NCI-H526 (cell line): Measurements from ENCODE around the gene CCDC85B.
"Not testable (repeated sequence)": the region's sequence is repeated elsewhere in the genome, so short reads cannot be mapped to it uniquely, and the experiment has no call there.

Experiments used
- DNase-seq, 2 experiments: peaks; one replicate each; lab custom pipeline; 2025; lab: John Stamatoyannopoulos, UW

Gene CCDC85B

GRCh38 chr11:65890324-65891218 lies at the start of gene CCDC85B:
TSS of gene CCDC85B (plus strand) at chr11:65890673. CDS start at chr11:65890784, 111 bp downstream.
- peak; percentile 86 to 98 for DNase-seq

GRCh38 chr11:65842144-65842543 lies 48.3 kb upstream of the CCDC85B start:
- DNase-seq, result no peak

DNA sequence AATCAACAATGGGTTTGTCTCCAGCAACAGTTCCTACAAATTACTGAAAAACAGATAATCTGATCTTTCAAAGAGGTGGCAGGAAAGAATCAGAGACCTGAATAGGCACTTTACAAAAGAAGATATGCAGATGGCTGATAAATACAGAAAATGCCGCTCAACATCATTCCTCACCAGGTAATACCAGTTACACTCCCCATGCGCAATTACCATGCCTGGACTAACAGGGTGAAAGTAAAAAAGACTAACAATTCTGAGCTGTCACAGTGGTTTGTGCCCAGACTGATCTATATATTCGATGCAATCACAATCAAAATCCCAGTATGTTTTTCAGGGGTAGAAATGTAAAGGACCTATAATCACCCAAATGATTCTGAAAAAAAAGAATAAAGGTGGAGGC lies 46.7 kb upstream of the CCDC85B start:
- no peak for DNase-seq

DNA sequence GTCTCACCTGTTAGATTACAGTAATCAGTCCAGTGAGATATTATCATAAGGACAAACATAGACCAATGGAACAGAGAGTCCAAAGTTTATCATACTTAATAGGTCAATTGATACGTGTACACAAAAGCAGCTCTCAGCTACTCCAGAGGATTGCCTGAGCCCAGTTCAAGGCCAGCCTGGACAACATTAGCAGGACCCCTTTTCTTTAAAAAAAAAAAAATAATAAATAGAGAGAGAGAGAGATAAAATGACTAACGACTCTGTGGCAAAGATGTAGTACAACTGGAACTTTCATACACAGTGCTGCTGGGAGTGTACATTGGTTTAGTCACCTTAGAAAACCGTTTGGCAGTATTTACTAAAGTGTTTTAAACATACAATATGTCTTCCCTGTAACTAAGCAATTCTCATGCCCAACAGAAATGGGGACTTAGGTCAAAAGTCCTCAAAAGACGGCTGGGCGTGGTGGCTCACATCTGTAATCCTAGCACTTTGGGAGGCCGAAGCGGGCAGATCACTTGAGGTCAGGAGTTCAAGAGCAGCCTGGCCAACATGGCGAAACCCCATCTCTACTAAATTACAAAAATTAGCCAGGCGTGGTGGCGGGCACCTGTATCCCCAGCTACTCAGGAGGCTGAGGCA lies 46.1 kb upstream of the CCDC85B start:
- no peak for DNase-seq

GRCh38 chr11:65847746-65848145 lies 42.7 kb upstream of the CCDC85B start:
- no peak for DNase-seq

DNA sequence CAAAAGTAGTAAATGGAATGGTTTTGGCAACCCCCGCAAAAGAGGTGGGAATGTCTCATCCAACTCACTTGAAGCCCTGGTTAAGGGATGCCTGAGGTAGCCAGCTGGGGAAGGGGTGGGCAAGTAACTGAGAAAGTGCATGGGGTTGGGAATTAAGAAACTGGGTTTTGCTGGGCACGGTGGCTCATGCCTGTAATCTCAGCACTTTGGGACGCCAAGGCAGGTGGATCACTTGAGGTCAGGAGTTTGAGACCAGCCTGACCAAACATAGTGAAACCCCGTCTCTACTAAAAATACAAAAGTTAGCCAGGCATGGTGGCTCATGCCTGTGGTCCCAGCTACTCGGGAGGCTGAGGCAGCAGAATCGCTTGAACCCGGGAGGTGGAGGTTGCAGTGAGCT lies 41.8 kb upstream of the CCDC85B start:
- not testable (repeated sequence) for DNase-seq

DNA sequence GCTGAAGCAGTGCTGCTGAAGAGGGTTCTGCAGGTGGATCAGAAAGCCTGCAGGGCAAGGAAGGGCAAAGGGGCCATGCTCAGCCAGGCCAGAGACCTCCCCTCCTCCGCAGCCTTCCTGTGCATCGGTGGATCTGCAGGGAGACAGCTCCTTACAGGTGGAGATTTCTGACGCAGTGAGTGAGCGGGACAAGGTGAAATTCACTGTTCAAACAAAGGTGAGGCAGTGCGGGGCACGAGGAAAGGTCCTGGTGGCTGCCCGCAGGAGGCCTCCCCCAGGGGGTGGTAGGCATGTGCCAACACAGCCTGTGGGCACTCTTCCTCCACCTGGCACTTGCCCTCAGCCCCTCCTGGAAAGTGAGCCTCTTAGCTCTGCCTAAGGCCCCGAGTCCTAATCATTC lies 41.1 kb upstream of the CCDC85B start:
- DNase-seq, result no peak

- no peak for DNase-seq
Observed at GRCh38 chr11:65849771-65850216, 40.7 kb upstream of the CCDC85B start.

DNA sequence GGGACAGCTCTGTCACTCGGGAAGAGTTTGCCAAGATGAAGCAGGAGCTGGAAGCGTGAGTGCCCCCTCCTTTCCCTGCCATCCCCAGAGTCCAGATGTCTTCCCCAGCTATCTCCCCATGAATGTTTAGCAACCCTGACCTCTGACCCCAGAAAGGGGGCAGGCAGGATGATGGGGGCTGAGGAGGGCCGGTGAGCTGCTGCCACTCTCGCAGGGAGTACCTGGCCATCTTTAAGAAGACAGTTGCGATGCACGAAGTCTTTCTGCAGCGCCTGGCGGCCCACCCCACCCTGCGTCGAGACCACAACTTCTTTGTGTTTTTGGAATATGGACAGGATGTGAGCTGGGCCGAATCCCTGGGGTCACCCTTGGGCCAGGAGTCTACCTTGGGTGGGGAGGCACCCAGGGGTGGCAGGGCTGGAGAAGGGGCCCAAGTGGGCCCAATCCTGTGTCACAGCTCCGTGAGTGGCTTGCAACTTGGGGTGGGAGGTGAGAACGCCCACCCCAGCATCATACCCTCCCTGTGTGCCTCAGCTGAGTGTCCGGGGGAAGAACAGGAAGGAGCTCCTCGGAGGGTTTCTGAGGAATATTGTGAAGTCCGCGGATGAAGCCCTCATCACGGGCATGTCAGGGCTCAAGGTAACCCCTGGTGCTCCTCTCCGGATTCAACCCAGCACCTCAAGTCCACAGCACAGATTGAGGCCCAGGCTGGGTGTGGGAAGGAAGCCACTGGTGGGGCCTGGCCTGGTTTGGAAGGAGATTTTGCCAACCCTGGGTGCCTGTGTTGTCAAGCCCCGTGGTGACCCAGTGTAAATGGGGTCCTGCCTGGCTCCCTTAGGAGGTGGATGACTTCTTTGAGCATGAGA lies 40.0 kb upstream of the CCDC85B start:
- DNase-seq, result no peak

- peak; percentile 50 to 73 for DNase-seq
Observed at GRCh38 chr11:65851083-65851579, 39.3 kb upstream of the CCDC85B start.

DNA sequence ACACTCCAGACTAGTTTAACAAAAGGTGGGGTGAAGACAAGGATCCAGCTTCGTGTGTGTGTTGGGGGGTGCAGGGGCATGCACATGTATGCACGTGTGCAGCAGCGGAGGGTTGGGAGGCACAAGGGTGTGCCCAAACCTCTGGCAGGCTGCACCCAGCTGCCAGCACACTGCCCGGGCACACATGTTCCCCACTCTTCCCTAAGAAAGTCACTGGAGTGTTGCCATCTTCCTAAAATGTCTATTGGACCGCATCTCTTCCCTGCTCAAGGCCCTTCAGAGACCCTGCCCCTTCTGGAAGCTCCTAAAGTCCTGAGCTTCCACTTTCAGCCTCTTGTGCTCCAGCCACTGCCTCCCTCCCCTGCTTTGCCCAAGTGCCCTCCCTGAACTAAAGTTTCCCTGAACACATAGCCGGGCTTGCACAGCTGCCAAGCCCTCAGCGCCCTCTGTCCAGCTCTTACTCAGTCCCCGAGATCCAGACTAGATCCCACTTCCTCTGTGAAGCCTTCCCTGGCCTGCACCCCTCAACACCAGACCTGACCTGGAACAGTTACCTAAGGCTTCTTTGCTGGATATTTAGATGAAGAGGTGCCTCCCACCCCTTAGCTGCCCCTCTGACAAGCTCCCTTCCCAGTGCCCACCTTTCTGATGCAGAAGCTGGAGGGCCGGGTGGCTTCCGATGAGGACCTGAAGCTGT lies 38.5 kb upstream of the CCDC85B start:
- DNase-seq, result no peak

DNA sequence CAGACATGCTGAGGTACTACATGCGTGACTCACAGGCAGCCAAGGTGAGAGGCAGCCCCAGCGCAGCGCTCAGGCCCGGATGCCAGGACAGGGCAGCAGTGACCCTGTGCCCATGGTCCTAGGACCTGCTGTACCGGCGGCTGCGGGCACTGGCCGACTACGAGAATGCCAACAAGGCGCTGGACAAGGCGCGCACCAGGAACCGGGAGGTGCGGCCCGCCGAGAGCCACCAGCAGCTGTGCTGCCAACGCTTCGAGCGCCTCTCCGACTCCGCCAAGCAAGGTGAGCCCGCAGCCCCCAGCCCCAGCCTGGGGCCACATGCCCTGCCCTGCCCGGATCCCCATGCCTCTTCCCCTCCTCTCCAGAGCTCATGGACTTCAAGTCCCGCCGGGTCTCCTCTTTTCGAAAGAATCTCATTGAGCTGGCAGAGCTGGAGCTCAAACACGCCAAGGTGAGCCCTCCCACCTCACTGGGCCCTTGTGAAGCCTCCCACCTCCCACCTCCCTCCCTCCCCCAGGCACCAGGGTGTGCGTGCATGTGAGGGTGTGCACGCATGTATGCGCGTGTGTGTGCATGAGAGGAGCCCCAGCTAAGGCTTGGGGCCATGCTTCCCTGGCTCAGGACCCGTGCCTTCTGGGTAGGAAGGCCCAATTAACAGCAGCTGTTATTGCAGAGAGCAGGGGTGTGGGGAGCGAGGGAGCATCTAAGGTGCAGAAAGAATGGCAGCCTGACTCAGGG lies 37.8 kb upstream of the CCDC85B start:
- no peak for DNase-seq

DNA sequence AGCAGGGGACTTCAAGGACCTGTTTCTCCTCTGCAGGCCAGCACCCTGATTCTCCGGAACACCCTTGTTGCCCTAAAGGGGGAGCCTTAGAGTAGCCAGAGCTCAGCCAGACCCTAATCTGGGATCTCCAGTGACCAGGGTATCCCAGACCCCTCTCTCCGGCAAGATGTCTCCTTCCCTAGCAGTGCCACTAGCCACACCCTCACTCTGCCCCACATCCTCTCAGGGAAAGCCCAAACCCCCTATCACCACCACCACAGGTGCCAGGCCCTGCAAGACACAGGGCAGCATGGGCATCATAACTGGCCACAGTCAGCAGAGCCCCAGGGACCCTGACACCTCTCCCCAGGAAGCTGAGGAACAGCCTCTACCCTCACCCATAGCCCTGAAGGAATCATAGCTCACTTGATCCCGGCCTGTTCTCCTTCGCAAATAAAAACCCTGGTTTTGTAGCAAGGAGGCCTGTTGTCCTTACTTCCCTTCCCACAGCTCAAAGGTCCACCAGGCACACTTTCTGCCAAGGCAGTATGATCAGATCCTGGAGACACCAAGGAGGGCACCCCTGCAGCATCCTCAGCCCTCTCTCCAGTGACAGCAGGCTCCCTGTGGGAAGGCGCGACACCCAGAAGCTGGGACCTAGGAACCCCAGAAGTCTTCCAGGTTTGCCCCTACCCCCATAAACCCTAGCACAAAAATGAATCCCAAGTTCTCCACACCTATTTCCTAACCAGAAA lies 37.1 kb upstream of the CCDC85B start:
- DNase-seq, result no peak

GRCh38 chr11:65854161-65854592 lies 36.3 kb upstream of the CCDC85B start:
- DNase-seq, result no peak

DNA sequence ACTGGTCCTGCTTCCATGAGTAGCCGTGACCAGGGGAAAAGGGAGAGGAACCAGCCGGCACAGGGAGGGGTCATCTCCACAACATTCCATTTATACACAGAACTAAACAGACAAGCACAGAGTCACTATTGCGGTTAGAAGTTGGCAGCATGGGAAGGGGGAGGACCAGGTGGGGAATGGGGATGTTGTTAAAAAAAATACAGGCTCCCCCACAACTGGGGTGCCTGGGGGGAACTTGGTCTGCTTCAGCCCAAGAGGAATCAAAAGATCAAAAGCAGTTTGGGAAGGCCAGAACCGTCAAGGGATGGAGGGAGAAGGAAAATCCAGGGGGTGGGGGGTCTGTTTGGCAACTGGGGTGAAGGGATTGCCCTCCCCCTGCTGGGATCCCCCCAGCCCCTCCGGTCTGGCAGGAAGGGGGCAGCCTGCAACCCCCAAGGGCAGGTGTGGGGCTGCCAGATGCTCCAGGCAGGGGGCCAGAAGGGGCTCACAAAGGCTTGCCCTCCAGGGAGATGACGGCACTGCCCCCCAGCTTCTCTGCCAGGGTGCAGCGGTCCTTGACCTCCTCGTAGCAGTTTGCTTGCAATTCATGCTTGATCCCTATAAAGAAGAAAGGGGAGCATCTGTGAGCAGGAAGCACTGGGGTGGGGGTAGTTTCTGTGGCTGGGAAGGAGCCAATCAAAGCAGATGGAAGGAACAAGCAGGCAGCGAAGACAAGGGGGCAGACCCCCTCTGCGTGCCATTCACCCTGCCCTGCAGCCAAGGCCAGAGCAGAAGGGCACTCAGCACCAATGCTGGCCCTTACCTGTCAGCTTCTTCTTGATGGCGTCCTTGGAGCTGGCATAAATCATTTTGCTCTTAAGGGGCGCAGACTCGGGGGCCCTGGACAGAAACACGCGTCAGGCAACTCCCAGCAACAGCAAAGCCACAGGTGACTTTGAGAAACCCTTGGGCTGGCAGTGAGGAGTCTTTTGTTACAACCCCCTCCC lies 35.3 kb upstream of the CCDC85B start:
- no peak for DNase-seq

GRCh38 chr11:65855927-65856363 lies 34.5 kb upstream of the CCDC85B start:
- DNase-seq, result no peak

DNA sequence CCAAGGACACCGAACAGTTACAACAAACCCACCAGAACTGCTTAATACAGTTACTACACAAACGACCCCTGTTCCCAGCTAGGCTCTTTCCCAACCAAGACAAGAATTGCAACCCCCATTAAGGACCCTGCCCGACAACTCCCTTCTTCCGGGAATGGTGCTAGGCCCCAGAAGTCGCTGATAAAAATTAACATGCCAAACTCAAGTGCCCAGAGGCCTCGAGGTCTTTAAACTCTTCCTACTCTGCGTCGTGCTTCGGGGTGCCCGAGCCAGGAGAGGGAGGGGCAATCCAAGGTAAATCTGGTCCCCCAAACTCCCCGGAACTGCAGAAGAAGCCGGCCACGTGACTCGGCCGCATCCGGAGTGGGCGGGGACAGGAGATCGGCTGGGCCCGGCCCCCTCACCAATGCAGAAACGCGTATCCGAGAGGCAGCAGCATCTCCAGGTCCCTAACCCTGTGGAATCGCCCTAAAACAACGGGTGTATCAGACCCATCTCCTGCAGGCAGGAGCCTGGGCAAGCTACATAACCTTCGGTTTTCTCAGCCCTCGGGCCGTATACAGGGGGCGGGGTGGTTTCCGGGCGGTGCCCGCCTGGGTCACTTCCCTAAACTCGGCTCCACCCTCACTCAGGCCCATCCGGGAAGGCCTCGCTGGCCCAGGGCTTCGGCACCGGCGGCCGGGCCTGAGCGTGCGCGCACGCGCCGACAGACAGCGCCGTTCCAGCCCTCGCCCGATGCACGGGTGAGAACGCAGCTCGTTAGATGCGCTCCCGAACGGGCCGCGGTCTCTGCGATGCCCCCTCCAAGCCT lies 33.6 kb upstream of the CCDC85B start:
- DNase-seq, result peak; percentile 34 to 84

DNA sequence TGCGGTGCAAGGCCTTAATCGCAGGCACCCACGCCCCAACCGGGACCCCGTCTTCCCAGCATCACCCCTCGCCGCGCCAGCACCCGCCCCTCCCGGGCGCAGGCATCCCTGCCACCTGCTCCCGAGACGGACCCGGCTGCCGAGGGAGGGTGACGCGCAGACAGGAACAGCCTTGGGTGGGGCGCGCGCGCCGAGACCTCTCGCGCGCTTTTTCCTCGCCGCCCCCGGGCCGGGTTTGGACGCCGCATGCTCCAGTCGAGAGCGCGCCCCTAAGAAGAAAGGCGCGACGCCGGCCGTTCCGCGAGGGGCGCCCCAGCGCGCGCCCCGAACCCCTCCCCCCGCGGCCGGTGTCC lies 33.0 kb upstream of the CCDC85B start:
- DNase-seq, result no peak
